ENCODE data around the gene DYNLT2. TPM values are rescaled to one million over a fixed set of nuclear protein-coding genes. Genes with fewer than 3 reads are reported as not detected.
A peak's percentile ranks its signal among the peaks of the same experiment; 100 is the strongest.

DYNLT2 gene
- total and polyA plus RNA-seq, 2 of the 13 experiments (the other 11 are each of a cell fraction or from before 2014, with no cell fraction given), result 2.1 to 4.3 TPM

- TF ChIP-seq ZNF33A (CRISPR knock-in tag; IDR thresholded peaks at IDR 0.05; ENCODE audit: borderline replicate concordance), result no peak
- peak; percentile 72 for TF ChIP-seq HNRNPLL (IDR thresholded peaks at IDR 0.05; ENCODE audit: low read depth, low read length, poor library complexity, severe bottlenecking)
- TF ChIP-seq ZFP36L2 (CRISPR knock-in tag; IDR thresholded peaks at IDR 0.05), result no peak
- no peak for TF ChIP-seq FOSL1 (CRISPR knock-in tag; IDR thresholded peaks at IDR 0.05; ENCODE audit: borderline replicate concordance)
- TF ChIP-seq REL (CRISPR knock-in tag; conservative IDR thresholded peaks at IDR 0.05), result no peak
- TF ChIP-seq, protein P1, sequence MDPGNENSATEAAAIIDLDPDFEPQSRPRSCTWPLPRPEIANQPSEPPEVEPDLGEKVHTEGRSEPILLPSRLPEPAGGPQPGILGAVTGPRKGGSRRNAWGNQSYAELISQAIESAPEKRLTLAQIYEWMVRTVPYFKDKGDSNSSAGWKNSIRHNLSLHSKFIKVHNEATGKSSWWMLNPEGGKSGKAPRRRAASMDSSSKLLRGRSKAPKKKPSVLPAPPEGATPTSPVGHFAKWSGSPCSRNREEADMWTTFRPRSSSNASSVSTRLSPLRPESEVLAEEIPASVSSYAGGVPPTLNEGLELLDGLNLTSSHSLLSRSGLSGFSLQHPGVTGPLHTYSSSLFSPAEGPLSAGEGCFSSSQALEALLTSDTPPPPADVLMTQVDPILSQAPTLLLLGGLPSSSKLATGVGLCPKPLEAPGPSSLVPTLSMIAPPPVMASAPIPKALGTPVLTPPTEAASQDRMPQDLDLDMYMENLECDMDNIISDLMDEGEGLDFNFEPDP (CRISPR knock-in tag; conservative IDR thresholded peaks at IDR 0.05), result no peak
- no peak for TF ChIP-seq ZNF672 (CRISPR knock-in tag; IDR thresholded peaks at IDR 0.05)
- no peak for TF ChIP-seq ZNF747 (CRISPR knock-in tag; IDR thresholded peaks at IDR 0.05; ENCODE audit: borderline replicate concordance)
- TF ChIP-seq SNAPC5 (CRISPR knock-in tag; IDR thresholded peaks at IDR 0.05; ENCODE audit: borderline replicate concordance), result no peak
- no peak for TF ChIP-seq ZNF205 (CRISPR knock-in tag; IDR thresholded peaks at IDR 0.05)
- no peak for TF ChIP-seq SIN3B (IDR thresholded peaks at IDR 0.05; ENCODE audit: low read length)
- no peak for TF ChIP-seq IRF1 (CRISPR knock-in tag; IDR thresholded peaks at IDR 0.05; ENCODE audit: low read depth)
- TF ChIP-seq ZFX (CRISPR knock-in tag; IDR thresholded peaks at IDR 0.05; ENCODE audit: low read depth), result no peak; the same call in 1 of the 2 replicates
- no peak for TF ChIP-seq THAP8 (CRISPR knock-in tag; IDR thresholded peaks at IDR 0.05; ENCODE audit: borderline replicate concordance)
- TF ChIP-seq ATF1 (CRISPR knock-in tag; IDR thresholded peaks at IDR 0.05), result no peak
- TF ChIP-seq, protein P2, sequence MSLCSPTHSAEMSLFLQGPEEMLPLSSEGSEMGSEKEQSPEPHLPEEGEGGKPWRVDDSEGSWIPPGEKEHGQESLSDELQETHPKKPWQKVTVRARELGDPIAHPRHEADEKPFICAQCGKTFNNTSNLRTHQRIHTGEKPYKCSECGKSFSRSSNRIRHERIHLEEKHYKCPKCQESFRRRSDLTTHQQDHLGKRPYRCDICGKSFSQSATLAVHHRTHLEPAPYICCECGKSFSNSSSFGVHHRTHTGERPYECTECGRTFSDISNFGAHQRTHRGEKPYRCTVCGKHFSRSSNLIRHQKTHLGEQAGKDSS (CRISPR knock-in tag; IDR thresholded peaks at IDR 0.05; ENCODE audit: borderline replicate concordance, low read depth), result no peak
- no peak for TF ChIP-seq ARNTL (CRISPR knock-in tag; IDR thresholded peaks at IDR 0.05)
- TF ChIP-seq CENPT (CRISPR knock-in tag; IDR thresholded peaks at IDR 0.05; ENCODE audit: low read depth), result no peak
- no peak for TF ChIP-seq ELF1 (CRISPR knock-in tag; IDR thresholded peaks at IDR 0.05)
- TF ChIP-seq, protein P3, sequence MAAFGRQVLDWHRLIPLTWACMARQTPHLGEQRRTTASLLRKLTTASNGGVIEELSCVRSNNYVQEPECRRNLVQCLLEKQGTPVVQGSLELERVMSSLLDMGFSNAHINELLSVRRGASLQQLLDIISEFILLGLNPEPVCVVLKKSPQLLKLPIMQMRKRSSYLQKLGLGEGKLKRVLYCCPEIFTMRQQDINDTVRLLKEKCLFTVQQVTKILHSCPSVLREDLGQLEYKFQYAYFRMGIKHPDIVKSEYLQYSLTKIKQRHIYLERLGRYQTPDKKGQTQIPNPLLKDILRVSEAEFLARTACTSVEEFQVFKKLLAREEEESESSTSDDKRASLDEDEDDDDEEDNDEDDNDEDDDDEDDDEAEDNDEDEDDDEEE (CRISPR knock-in tag; IDR thresholded peaks at IDR 0.05), result no peak
- TF ChIP-seq, protein P4, sequence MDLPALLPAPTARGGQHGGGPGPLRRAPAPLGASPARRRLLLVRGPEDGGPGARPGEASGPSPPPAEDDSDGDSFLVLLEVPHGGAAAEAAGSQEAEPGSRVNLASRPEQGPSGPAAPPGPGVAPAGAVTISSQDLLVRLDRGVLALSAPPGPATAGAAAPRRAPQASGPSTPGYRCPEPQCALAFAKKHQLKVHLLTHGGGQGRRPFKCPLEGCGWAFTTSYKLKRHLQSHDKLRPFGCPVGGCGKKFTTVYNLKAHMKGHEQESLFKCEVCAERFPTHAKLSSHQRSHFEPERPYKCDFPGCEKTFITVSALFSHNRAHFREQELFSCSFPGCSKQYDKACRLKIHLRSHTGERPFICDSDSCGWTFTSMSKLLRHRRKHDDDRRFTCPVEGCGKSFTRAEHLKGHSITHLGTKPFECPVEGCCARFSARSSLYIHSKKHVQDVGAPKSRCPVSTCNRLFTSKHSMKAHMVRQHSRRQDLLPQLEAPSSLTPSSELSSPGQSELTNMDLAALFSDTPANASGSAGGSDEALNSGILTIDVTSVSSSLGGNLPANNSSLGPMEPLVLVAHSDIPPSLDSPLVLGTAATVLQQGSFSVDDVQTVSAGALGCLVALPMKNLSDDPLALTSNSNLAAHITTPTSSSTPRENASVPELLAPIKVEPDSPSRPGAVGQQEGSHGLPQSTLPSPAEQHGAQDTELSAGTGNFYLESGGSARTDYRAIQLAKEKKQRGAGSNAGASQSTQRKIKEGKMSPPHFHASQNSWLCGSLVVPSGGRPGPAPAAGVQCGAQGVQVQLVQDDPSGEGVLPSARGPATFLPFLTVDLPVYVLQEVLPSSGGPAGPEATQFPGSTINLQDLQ (CRISPR knock-in tag; IDR thresholded peaks at IDR 0.05), result no peak
- no peak for TF ChIP-seq ZNF790 (CRISPR knock-in tag; IDR thresholded peaks at IDR 0.05; ENCODE audit: borderline replicate concordance)
Measured at GRCh38 chr6:169722362-169723199, 28.8 kb downstream of the DYNLT2 start (continued).

All from HepG2 (cell line).